HG03108 (cell line): ENCODE results near the gene ZBTB39.

Experiments
- ATAC-seq: cut with Tn5 transposase; IDR thresholded peaks from one replicate; pipeline ENCODE4 v1.9.1; 2021; ENCODE audit warnings: moderate library complexity; ENCODE audit not compliant: unreplicated experiment

The ZBTB39 gene

GRCh38 chr12:56951582-56952339, 54.6 kb downstream of the ZBTB39 start:
- no peak for ATAC-seq

GRCh38 chr12:56948881-56949280, 57.5 kb downstream of the ZBTB39 start:
- ATAC-seq = no peak
